MCF 10A (cell line): Measurements from ENCODE around the gene RAB19. TPM values are rescaled to one million over a fixed set of nuclear protein-coding genes. Genes with fewer than 3 reads are reported as not detected.
A peak's percentile ranks its signal among the peaks of the same experiment; 100 is the strongest.
"Not testable (repeated sequence)": the region's sequence is repeated elsewhere in the genome, so short reads cannot be mapped to it uniquely, and the experiment has no call there.

Experiments used
- BruUV-seq: library from RNA; stranded (reverse); fragments of 400-500 nt; replicated peaks from 2 replicates; lab custom pipeline; 2021; lab: Mats Ljungman, UMichigan
- CTCF ChIA-PET: fragments of 300-600 bp; sonication (Branson Sonifier 250); formaldehyde crosslinking; extraction: SDS; loops from one replicate; lab custom pipeline; 2021; ENCODE audit warnings: antibody characterized with exemption, inconsistent platforms; lab: Yijun Ruan, JAX
- POLR2A ChIA-PET: fragments of 300-600, 350-650 bp; sonication (Branson Sonifier 250); formaldehyde crosslinking; extraction: SDS; loops from one replicate; lab custom pipeline; 2020; ENCODE audit warnings: antibody characterized with exemption, inconsistent platforms; lab: Yijun Ruan, JAX
- DNase-seq: peaks from one replicate; pipeline ENCODE4 v3.0.0-alpha.2; 2018; ENCODE audit not compliant: unreplicated experiment
- H3K27ac Mint-ChIP-seq: one replicate; pipeline ENCODE4 v1.8.0; 2022; ENCODE audit warnings: mild to moderate bottlenecking, low read depth, mixed read lengths; ENCODE audit not compliant: unreplicated experiment
- H3K27me3 Mint-ChIP-seq: one replicate; pipeline ENCODE4 v1.8.0; 2022; ENCODE audit warnings: mixed read lengths; ENCODE audit not compliant: insufficient read depth, unreplicated experiment
- H3K36me3 Mint-ChIP-seq: one replicate; pipeline ENCODE4 v1.8.0; 2022; ENCODE audit warnings: mild to moderate bottlenecking, moderate library complexity, mixed read lengths; ENCODE audit not compliant: insufficient read depth, unreplicated experiment
- H3K4me1 Mint-ChIP-seq: one replicate; pipeline ENCODE4 v1.8.0; 2022; ENCODE audit warnings: mixed read lengths; ENCODE audit not compliant: insufficient read depth, unreplicated experiment
- H3K4me3 Mint-ChIP-seq: one replicate; pipeline ENCODE4 v1.8.0; 2022; ENCODE audit warnings: mild to moderate bottlenecking, moderate library complexity, mixed read lengths; ENCODE audit not compliant: unreplicated experiment
- H3K9me3 Mint-ChIP-seq: one replicate; pipeline ENCODE4 v1.8.0; 2022; ENCODE audit warnings: mixed read lengths; ENCODE audit not compliant: unreplicated experiment
- CTCF ChIP-seq: fragments of 200-600 bp; IDR thresholded peaks from one replicate; pipeline ENCODE4 v1.8.0; 2022; ENCODE audit warnings: antibody characterized with exemption, mild to moderate bottlenecking; ENCODE audit not compliant: unreplicated experiment
- intact Hi-C: fragments of 100-400 bp; cut with micrococcal nuclease; formaldehyde crosslinking; loops from 2 replicates; pipeline ENCODE4 v1.14.1; 2022
- total RNA-seq: library from RNA; stranded (reverse); gene quantifications from 2 replicates; pipeline ENCODE4 v1.2.3, GENCODE V29; 2022

The RAB19 gene
- total RNA-seq, 1 experiment from 2014 or later, result not detected

- BruUV-seq, result no TSS peak
- POLR2A ChIA-PET, result interaction anchor here (0.6 kb wide), 1 partner anchor 26 kb away, joined by 3 read pairs; no protein-coding TSS in a partner anchor
- no peaks in the 10 kb centered on the region for H3K9me3 Mint-ChIP-seq
- no peak overlapping the region for H3K27ac Mint-ChIP-seq
- TF ChIP-seq CTCF, result no peak
- H3K4me3 Mint-ChIP-seq, result no peak overlapping the region
- CTCF ChIA-PET, result no interaction called here
- no peaks in the 10 kb centered on the region for H3K4me1 Mint-ChIP-seq
- no peaks in the 10 kb centered on the region for H3K27me3 Mint-ChIP-seq
- intact Hi-C loops, result no loop called here
- peaks cover 39% of the 10 kb centered on the region for H3K36me3 Mint-ChIP-seq
- no peak for DNase-seq
Measured at GRCh38 chr7:140451716-140452115, 47.9 kb downstream of the RAB19 start.

GRCh38 chr7:140453273-140453672, 49.4 kb downstream of the RAB19 start:
- DNase-seq, result no peak
- intact Hi-C loops, result no loop called here
- CTCF ChIA-PET, result interaction anchor here (0.6 kb wide), 2 partner anchors 10 to 15 kb away, joined by 3 read pairs; no protein-coding TSS in a partner anchor
- no peak overlapping the region for H3K4me3 Mint-ChIP-seq
- H3K4me1 Mint-ChIP-seq, result no peaks in the 10 kb centered on the region
- TF ChIP-seq CTCF, result no peak
- BruUV-seq, result no TSS peak
- POLR2A ChIA-PET, result interaction anchor here (1.2 kb wide), 1 partner anchor 24 kb away, joined by 3 read pairs; no protein-coding TSS in a partner anchor
- peaks cover 51% of the 10 kb centered on the region for H3K36me3 Mint-ChIP-seq
- H3K27ac Mint-ChIP-seq, result no peak overlapping the region
- H3K9me3 Mint-ChIP-seq, result no peaks in the 10 kb centered on the region
- no peaks in the 10 kb centered on the region for H3K27me3 Mint-ChIP-seq

- peaks cover 58% of the 10 kb centered on the region for H3K36me3 Mint-ChIP-seq
- H3K27ac Mint-ChIP-seq, H3K9me3 Mint-ChIP-seq, intact Hi-C loops, H3K27me3 Mint-ChIP-seq, H3K4me3 Mint-ChIP-seq, H3K4me1 Mint-ChIP-seq, DNase-seq: not testable (repeated sequence)
- TSS peak; percentile 35 for BruUV-seq
- CTCF ChIA-PET, result interaction anchor here (0.6 to 1.1 kb wide), 3 partner anchors 10 to 221 kb away, joined by 3 to 5 read pairs (median 4); no protein-coding TSS in a partner anchor
- POLR2A ChIA-PET, result interaction anchor here (1.2 kb wide), 1 partner anchor 23 kb away, joined by 3 read pairs; no protein-coding TSS in a partner anchor
Measured at GRCh38 chr7:140453785-140454656, 50.2 kb downstream of the RAB19 start.

- H3K36me3 Mint-ChIP-seq, result peaks cover 64% of the 10 kb centered on the region
- no peak overlapping the region for H3K27ac Mint-ChIP-seq
- BruUV-seq, result no TSS peak
- no peak for TF ChIP-seq CTCF
- no peak overlapping the region for H3K4me3 Mint-ChIP-seq
- POLR2A ChIA-PET, result no interaction called here
- intact Hi-C loops, result no loop called here
- H3K9me3 Mint-ChIP-seq, result no peaks in the 10 kb centered on the region
- H3K27me3 Mint-ChIP-seq, result no peaks in the 10 kb centered on the region
- DNase-seq, result no peak
- CTCF ChIA-PET, result interaction anchor here (0.5 to 1.1 kb wide), 3 partner anchors 28 to 1184 kb away, joined by 3 to 5 read pairs (median 4); no protein-coding TSS in a partner anchor
- no peaks in the 10 kb centered on the region for H3K4me1 Mint-ChIP-seq
Measured at GRCh38 chr7:140454657-140455015, 50.8 kb downstream of the RAB19 start.
